HepG2 (cell line): ENCODE data around the gene COQ4. TPM values are rescaled to one million over a fixed set of nuclear protein-coding genes. Genes with fewer than 3 reads are reported as not detected.

ENCODE experiments used
- ATAC-seq: fragments of 200-7000 bp; cut with Tn5 transposase; 3 replicates; pipeline ENCODE4 v1.9.1; 2020; ENCODE audit warnings: mild to moderate bottlenecking, moderate library complexity
- BruUV-seq: library from RNA; stranded (reverse); fragments of 400-500 nt; replicated peaks from 2 replicates; lab custom pipeline; 2021; lab: Mats Ljungman, UMichigan
- CTCF ChIA-PET: fragments of 300-600 bp; formaldehyde crosslinking; extraction: SDS; loops from one replicate; lab custom pipeline; 2021; ENCODE audit warnings: low total read pairs, inconsistent platforms, low intra/inter-chr PET ratio; lab: Yijun Ruan, JAX
- POLR2A ChIA-PET: fragments of 350-600 bp; sonication (Branson Sonifier 250); formaldehyde crosslinking; loops from one replicate; lab custom pipeline; 2020; ENCODE audit warnings: antibody characterized with exemption, inconsistent platforms; lab: Yijun Ruan, JAX
- DNase-seq: peaks from one replicate; pipeline ENCODE4 v3.0.0-alpha.2; 2015; ENCODE audit warnings: low spot score
- FAIRE-seq: peaks from 3 replicates; lab custom pipeline; 2011; peaks lifted over from hg19 to GRCh38; lab: Jason Lieb, UNC
- H2AFZ ChIP-seq: one replicate; pipeline ENCODE4 v1.6.1; 2011; ENCODE audit warnings: low read length, inconsistent platforms
- H3K27ac ChIP-seq: fragments of 300-600 bp; 3 replicates; pipeline ENCODE4 v1.8.0; 2011; ENCODE audit warnings: mixed run types, mild to moderate bottlenecking, mixed read lengths, low read length, inconsistent platforms; ENCODE audit not compliant: insufficient read depth; ENCODE audit errors: extremely low read length
- H3K27me3 ChIP-seq, 2 experiments: fragments of 200-600 bp in 1 of 2; 2 replicates in 1 of 2; 3 replicates in 1 of 2; pipeline versions ENCODE4 v1.6.0 to v1.8.0; 2011; ENCODE audit warnings: low read length in 2 of 2, mild to moderate bottlenecking in 2 of 2, moderate library complexity in 2 of 2, inconsistent platforms in 1 of 2; ENCODE audit not compliant: insufficient read depth in 2 of 2, control insufficient read depth in 1 of 2
- H3K36me3 ChIP-seq, 2 experiments: fragments of 200-600 bp in 1 of 2; replicated peaks in 1 of 2; 2 replicates in 1 of 2; 3 replicates in 1 of 2; pipeline versions ENCODE4 v1.5.1 to v1.8.0; 2011; ENCODE audit warnings: low read length in 2 of 2, inconsistent platforms in 1 of 2; ENCODE audit not compliant: insufficient read depth in 2 of 2, control insufficient read depth in 1 of 2
- H3K4me1 ChIP-seq: 2 replicates; pipeline ENCODE4 v1.5.1; 2012; ENCODE audit warnings: low read length, inconsistent platforms; ENCODE audit not compliant: insufficient read depth
- H3K4me2 ChIP-seq: 2 replicates; pipeline ENCODE4 v1.6.0; 2011; ENCODE audit warnings: low read depth, low read length, inconsistent platforms
- H3K4me3 ChIP-seq, 3 experiments: fragments of 200-600 bp in 1 of 3; sonication (generic), shearing (Covaris generic) in 1 of 3; replicated peaks in 1 of 3; 2 replicates each; pipeline ENCODE4 v1.5.1; 2011 to 2016; ENCODE audit warnings: low read length in 3 of 3, inconsistent platforms in 2 of 3, low read depth in 2 of 3, mild to moderate bottlenecking in 2 of 3, control low read depth in 1 of 3, mixed read lengths in 1 of 3; ENCODE audit not compliant: insufficient read depth in 1 of 3
- H3K79me2 ChIP-seq: one replicate; pipeline ENCODE4 v1.6.1; 2011; ENCODE audit warnings: low read length, inconsistent platforms; ENCODE audit not compliant: insufficient read depth
- H3K9ac ChIP-seq: 2 replicates; pipeline ENCODE4 v1.6.0; 2011; ENCODE audit warnings: mild to moderate bottlenecking, low read depth, low read length, inconsistent platforms; ENCODE audit not compliant: insufficient read depth
- H3K9me3 ChIP-seq: 2 replicates; pipeline ENCODE4 v1.5.1; 2012; ENCODE audit warnings: mild to moderate bottlenecking, low read length
- H4K20me1 ChIP-seq: 2 replicates; pipeline ENCODE4 v1.6.0; 2011; ENCODE audit warnings: inconsistent platforms, mild to moderate bottlenecking, low read length, moderate library complexity; ENCODE audit not compliant: insufficient read depth
- DDIT3 ChIP-seq: sonication (generic); formaldehyde crosslinking; IDR thresholded peaks from 2 replicates; pipeline ENCODE4 v1.4.0; 2020; ENCODE audit warnings: mild to moderate bottlenecking, missing genetic modification reagents
- MAF1 ChIP-seq: sonication (generic); formaldehyde crosslinking; IDR thresholded peaks from 2 replicates; pipeline ENCODE4 v1.5.0; 2020; ENCODE audit warnings: missing genetic modification reagents, borderline replicate concordance
- MED8 ChIP-seq: sonication (generic); formaldehyde crosslinking; IDR thresholded peaks from 2 replicates; pipeline ENCODE4 v1.8.1; 2023; ENCODE audit warnings: mild to moderate bottlenecking, missing genetic modification reagents; ENCODE audit not compliant: insufficient replicate concordance
- MTA3 ChIP-seq: sonication (generic); formaldehyde crosslinking; IDR thresholded peaks from 2 replicates; pipeline ENCODE4 v1.4.0; 2020; ENCODE audit warnings: missing genetic modification reagents
- MTF1 ChIP-seq: sonication (generic); formaldehyde crosslinking; IDR thresholded peaks from 2 replicates; pipeline ENCODE4 v1.5.0; 2020; ENCODE audit warnings: missing genetic modification reagents
- POLR2G ChIP-seq: fragments of 200-400 bp; formaldehyde crosslinking; IDR thresholded peaks from 2 replicates; pipeline ENCODE4 v1.6.1; 2018; ENCODE audit warnings: mild to moderate bottlenecking, low read depth, low read length, moderate library complexity
- RERE ChIP-seq: IDR thresholded peaks from 2 replicates; pipeline ENCODE4 v1.6.1; 2016; ENCODE audit warnings: low read depth, missing genetic modification reagents, missing compliant biosample characterization
- SP5 ChIP-seq: IDR thresholded peaks from 2 replicates; pipeline ENCODE4 v1.6.1; 2016; ENCODE audit warnings: low read depth, borderline replicate concordance
- TBX3 ChIP-seq: fragments of 450-650 bp; IDR thresholded peaks from 2 replicates; pipeline ENCODE4 v1.6.1; 2017; ENCODE audit warnings: antibody characterized with exemption, mild to moderate bottlenecking, inconsistent platforms, borderline replicate concordance
- ZFX ChIP-seq: sonication (generic); formaldehyde crosslinking; IDR thresholded peaks from 2 replicates; pipeline ENCODE4 v1.4.0; 2020; ENCODE audit warnings: mild to moderate bottlenecking, low read depth, missing genetic modification reagents, moderate library complexity
- ZNF232 ChIP-seq: sonication (generic); formaldehyde crosslinking; IDR thresholded peaks from 2 replicates; pipeline ENCODE4 v1.4.0; 2020; ENCODE audit warnings: missing genetic modification reagents, borderline replicate concordance
- ZNF547 ChIP-seq: sonication (generic); formaldehyde crosslinking; IDR thresholded peaks from 2 replicates; pipeline ENCODE4 v1.5.1; 2020; ENCODE audit warnings: mild to moderate bottlenecking, missing genetic modification reagents
- WGBS: methylation state at CpG from one replicate; pipeline ENCODE4 v1.1.6; 2017; ENCODE audit warnings: low lambda C conversion rate; 5-methylcytosine and 5-hydroxymethylcytosine counted together
- in situ Hi-C: cut with HindIII; loops from 2 replicates; pipeline ENCODE4 v1.10.0; 2017; ENCODE audit warnings: low pct_unique_long_range_greater_than_20kb; ENCODE audit not compliant: extremely low pct_ligation_motif_present
- intact Hi-C: fragments of 100-400 bp; cut with micrococcal nuclease; formaldehyde crosslinking; loops from one replicate; pipeline ENCODE4 v1.10.0; 2022; ENCODE audit not compliant: unreplicated experiment
- polyA plus RNA-seq, 8 experiments: library from polyadenylated mRNA; depleted of rRNA in 3 of 8; stranded (reverse) in 7 of 8; unstranded in 1 of 8; fragments of >200 nt; fragmentation: Illumina TruSeq in 4 of 8; extraction: Trizol in 4 of 8; gene quantifications; 2 replicates each; pipeline versions ENCODE4 v1.2.1 to v1.2.3, GENCODE V29; 2011 to 2016; ENCODE audit warnings: low read depth in 4 of 8, missing spikeins in 1 of 8, mixed read lengths in 1 of 8; ENCODE audit not compliant: insufficient read depth in 1 of 8
- total RNA-seq, 5 experiments: library from RNA; depleted of rRNA; stranded (reverse); fragments of >200 nt; fragmentation: Illumina TruSeq; extraction: Trizol; gene quantifications; 2 replicates each; pipeline ENCODE4 v1.2.3, GENCODE V29; 2016; ENCODE audit warnings: low read depth in 1 of 5
- TF ChIP-seq, protein P1 (sequence below): sonication (generic); formaldehyde crosslinking; IDR thresholded peaks from 2 replicates; pipeline ENCODE4 v1.8.0; 2022; ENCODE audit warnings: missing genetic modification reagents, mild to moderate bottlenecking, borderline replicate concordance
- TF ChIP-seq, protein P2 (sequence below): IDR thresholded peaks from 2 replicates; pipeline ENCODE4 v1.4.0; 2020; ENCODE audit warnings: mild to moderate bottlenecking, missing genetic modification reagents

The COQ4 gene
- total and polyA plus RNA-seq, 2 of the 13 experiments (the other 11 are each of a cell fraction or from before 2014, with no cell fraction given), result 26.1 to 36.0 TPM

DNA sequence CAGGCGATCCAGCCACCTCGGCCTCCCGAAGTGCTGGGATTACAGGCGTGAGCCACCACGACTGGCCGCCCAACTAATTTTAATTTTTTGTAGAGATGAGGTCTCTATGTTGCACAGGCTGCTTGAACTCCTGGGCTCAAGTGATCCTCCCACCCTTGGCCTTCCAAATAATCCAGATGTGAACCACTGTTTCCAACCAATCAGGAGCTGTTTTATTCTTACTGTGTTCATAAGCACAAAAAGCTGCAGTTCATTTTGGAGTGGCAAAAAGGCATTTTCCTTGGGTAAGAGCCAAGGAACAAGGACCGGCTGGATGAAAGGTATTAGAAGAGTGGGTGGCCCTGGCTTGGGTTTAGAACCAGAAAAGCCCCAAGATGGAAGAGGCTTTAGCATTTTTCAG lies 12.5 kb downstream of the COQ4 start:
- FAIRE-seq, result no peak
- TF ChIP-seq ZFX, result no peak
- TF ChIP-seq MTA3, result no peak
- no peak for TF ChIP-seq DDIT3
- no peak for TF ChIP-seq MTF1 (CRISPR knock-in tag)
- TF ChIP-seq MAF1 (CRISPR knock-in tag), result no peak
- no peak for TF ChIP-seq TBX3
- TF ChIP-seq MED8 (CRISPR knock-in tag), result no peak
- TF ChIP-seq ZNF232, result no peak
- TF ChIP-seq RERE (CRISPR knock-in tag), result no peak
- TF ChIP-seq ZNF547 (CRISPR knock-in tag), result no peak
- TF ChIP-seq, protein P1, sequence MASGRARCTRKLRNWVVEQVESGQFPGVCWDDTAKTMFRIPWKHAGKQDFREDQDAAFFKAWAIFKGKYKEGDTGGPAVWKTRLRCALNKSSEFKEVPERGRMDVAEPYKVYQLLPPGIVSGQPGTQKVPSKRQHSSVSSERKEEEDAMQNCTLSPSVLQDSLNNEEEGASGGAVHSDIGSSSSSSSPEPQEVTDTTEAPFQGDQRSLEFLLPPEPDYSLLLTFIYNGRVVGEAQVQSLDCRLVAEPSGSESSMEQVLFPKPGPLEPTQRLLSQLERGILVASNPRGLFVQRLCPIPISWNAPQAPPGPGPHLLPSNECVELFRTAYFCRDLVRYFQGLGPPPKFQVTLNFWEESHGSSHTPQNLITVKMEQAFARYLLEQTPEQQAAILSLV (CRISPR knock-in tag), result no peak
- TF ChIP-seq SP5 (CRISPR knock-in tag), result no peak
- TF ChIP-seq, protein P2, sequence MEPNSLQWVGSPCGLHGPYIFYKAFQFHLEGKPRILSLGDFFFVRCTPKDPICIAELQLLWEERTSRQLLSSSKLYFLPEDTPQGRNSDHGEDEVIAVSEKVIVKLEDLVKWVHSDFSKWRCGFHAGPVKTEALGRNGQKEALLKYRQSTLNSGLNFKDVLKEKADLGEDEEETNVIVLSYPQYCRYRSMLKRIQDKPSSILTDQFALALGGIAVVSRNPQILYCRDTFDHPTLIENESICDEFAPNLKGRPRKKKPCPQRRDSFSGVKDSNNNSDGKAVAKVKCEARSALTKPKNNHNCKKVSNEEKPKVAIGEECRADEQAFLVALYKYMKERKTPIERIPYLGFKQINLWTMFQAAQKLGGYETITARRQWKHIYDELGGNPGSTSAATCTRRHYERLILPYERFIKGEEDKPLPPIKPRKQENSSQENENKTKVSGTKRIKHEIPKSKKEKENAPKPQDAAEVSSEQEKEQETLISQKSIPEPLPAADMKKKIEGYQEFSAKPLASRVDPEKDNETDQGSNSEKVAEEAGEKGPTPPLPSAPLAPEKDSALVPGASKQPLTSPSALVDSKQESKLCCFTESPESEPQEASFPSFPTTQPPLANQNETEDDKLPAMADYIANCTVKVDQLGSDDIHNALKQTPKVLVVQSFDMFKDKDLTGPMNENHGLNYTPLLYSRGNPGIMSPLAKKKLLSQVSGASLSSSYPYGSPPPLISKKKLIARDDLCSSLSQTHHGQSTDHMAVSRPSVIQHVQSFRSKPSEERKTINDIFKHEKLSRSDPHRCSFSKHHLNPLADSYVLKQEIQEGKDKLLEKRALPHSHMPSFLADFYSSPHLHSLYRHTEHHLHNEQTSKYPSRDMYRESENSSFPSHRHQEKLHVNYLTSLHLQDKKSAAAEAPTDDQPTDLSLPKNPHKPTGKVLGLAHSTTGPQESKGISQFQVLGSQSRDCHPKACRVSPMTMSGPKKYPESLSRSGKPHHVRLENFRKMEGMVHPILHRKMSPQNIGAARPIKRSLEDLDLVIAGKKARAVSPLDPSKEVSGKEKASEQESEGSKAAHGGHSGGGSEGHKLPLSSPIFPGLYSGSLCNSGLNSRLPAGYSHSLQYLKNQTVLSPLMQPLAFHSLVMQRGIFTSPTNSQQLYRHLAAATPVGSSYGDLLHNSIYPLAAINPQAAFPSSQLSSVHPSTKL (CRISPR knock-in tag), result no peak
- TF ChIP-seq POLR2G, result no peak

More for the DNA sequence above, 12.5 kb downstream of the COQ4 start:
- POLR2A ChIA-PET, result no interaction called here
- H2AFZ ChIP-seq, result no peak overlapping the region
- no peaks in the 10 kb centered on the region for H3K79me2 ChIP-seq
- ATAC-seq, result no peak
- peaks cover 4 to 18% of the 10 kb centered on the region in 2 experiments; a peak in 4 of 5 replicates for H3K36me3 ChIP-seq
- in situ Hi-C loops, result no loop called here
- BruUV-seq, result no TSS peak
- no peaks in the 10 kb centered on the region for H4K20me1 ChIP-seq
- CTCF ChIA-PET, result no interaction called here
- H3K27me3 ChIP-seq, result no peaks in the 10 kb centered on the region
- DNase-seq, result no peak
- WGBS, result 98% methylated on average over 7 of the region's 7 CpGs
- H3K27ac ChIP-seq, result no peak overlapping the region
- intact Hi-C loops, result no loop called here
- no peaks in the 10 kb centered on the region for H3K9me3 ChIP-seq
- H3K9ac ChIP-seq, result no peak overlapping the region
- no peak overlapping the region for H3K4me3 ChIP-seq
- no peak overlapping the region for H3K4me2 ChIP-seq
- H3K4me1 ChIP-seq, result peaks cover 14% of the 10 kb centered on the region
